RWPE2 (cell line): ENCODE measurements around the gene INSYN2B.

ENCODE experiments used
- ATAC-seq: fragments of 200-7000 bp; cut with Tn5 transposase; 3 replicates; pipeline ENCODE4 v1.9.1; 2021; ENCODE audit warnings: low read depth
- DNase-seq: peaks from one replicate; pipeline ENCODE4 v3.0.0-alpha.2; 2020; ENCODE audit warnings: low spot score
- H3K27ac ChIP-seq: fragments of 450-650 bp; 2 replicates; pipeline ENCODE4 v1.5.1; 2017; ENCODE audit warnings: mild to moderate bottlenecking; ENCODE audit not compliant: poor library complexity, severe bottlenecking
- H3K27me3 ChIP-seq: fragments of 250-450 bp; sonication (Bioruptor Pico); 2 replicates; pipeline ENCODE4 v1.5.1; 2021; ENCODE audit warnings: mild to moderate bottlenecking, moderate library complexity; ENCODE audit not compliant: insufficient read depth, poor library complexity, severe bottlenecking
- H3K36me3 ChIP-seq: fragments of 250-450 bp; sonication (Bioruptor Pico); 2 replicates; pipeline ENCODE4 v1.5.1; 2020; ENCODE audit warnings: low read depth, mild to moderate bottlenecking, moderate library complexity
- H3K4me1 ChIP-seq: fragments of 250-450 bp; sonication (Bioruptor Pico); 2 replicates; pipeline ENCODE4 v1.5.1; 2021; ENCODE audit warnings: mild to moderate bottlenecking, moderate library complexity; ENCODE audit not compliant: insufficient read depth, poor library complexity, severe bottlenecking
- H3K4me3 ChIP-seq: fragments of 250-450 bp; sonication (Bioruptor Pico); 2 replicates; pipeline ENCODE4 v1.5.1; 2021; ENCODE audit warnings: mild to moderate bottlenecking, moderate library complexity; ENCODE audit not compliant: severe bottlenecking
- H3K9me3 ChIP-seq: fragments of 250-450 bp; sonication (Bioruptor Pico); 2 replicates; pipeline ENCODE4 v1.5.1; 2021; ENCODE audit warnings: mild to moderate bottlenecking, moderate library complexity; ENCODE audit not compliant: severe bottlenecking
- TF ChIP-seq, protein P1 (sequence below): fragments of 450-650 bp; IDR thresholded peaks from one replicate; pipeline ENCODE4 v1.5.1; 2017; ENCODE audit warnings: mild to moderate bottlenecking, moderate library complexity; ENCODE audit not compliant: poor library complexity, severe bottlenecking

INSYN2B gene

DNA sequence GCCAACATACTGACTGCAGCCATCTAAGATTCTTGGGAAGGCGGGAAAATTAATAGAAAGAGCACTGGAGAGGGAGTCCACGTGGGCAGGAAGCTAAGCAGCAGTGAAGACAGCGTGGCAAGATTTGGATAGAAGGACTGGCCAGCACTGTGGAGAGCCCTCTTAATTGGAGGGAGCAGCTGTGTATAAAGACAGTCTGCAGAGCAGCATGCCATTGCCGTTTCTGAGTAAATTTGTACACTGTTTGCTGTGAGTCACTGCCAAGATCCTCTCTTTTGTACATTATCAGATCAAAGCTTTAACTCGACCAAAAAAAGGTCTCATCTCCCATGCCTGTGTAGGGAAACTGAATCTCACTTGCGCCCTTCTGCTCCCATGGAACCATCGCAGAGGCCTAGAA, 45.3 kb downstream of the INSYN2B start:
- Histone ChIP-seq H3K27ac (no peak overlapping the region), H3K4me3 (no peak overlapping the region), H3K27me3 (no peaks in the 10 kb centered on the region), H3K4me1 (no peaks in the 10 kb centered on the region), H3K9me3 (no peaks in the 10 kb centered on the region), H3K36me3 (no peaks in the 10 kb centered on the region)
- ATAC-seq = peak; percentile 44; the same call in 1 of the 3 replicates
- DNase-seq = no peak
- TF ChIP-seq, protein P1, sequence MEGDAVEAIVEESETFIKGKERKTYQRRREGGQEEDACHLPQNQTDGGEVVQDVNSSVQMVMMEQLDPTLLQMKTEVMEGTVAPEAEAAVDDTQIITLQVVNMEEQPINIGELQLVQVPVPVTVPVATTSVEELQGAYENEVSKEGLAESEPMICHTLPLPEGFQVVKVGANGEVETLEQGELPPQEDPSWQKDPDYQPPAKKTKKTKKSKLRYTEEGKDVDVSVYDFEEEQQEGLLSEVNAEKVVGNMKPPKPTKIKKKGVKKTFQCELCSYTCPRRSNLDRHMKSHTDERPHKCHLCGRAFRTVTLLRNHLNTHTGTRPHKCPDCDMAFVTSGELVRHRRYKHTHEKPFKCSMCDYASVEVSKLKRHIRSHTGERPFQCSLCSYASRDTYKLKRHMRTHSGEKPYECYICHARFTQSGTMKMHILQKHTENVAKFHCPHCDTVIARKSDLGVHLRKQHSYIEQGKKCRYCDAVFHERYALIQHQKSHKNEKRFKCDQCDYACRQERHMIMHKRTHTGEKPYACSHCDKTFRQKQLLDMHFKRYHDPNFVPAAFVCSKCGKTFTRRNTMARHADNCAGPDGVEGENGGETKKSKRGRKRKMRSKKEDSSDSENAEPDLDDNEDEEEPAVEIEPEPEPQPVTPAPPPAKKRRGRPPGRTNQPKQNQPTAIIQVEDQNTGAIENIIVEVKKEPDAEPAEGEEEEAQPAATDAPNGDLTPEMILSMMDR = no peak

DNA sequence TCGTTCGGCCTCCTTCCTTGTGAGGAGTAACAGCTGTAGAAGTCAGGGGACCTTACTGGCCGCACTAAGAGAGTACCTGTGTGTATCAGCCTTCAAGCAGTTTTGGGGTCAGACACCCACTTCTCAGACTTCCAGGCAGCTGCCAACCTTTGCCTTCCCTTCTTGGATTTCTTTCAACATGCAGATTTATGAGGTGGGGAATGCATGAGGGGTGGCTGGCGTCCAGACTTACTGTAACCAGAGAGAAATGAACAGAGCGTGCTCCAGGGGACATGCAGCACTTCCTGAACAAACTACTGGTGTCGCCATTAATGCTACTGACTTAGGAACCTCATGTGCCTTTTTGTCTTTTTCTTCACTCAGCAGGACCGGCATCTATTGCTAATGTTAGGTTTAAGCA, 46.7 kb downstream of the INSYN2B start:
- no peaks in the 10 kb centered on the region for H3K4me1 ChIP-seq

DNA sequence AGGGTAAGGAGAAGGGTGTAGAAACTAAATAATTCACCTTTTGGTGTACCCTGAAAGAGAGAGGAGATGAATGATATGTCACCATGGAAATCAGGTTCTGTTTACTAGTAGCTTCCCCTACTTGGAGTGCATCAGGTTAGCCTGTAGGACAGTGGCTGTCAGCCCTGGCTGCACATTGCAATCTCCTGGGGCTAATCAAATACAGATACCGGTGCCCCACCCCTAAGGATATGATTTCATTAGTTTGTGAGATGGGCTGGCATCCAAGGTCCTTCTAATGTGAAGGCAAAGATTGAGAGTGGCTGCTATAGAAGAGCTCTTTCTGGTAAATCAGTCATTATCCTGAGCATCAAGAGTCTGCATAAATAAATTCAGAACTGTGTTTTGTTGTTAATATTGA, 47.2 kb downstream of the INSYN2B start:
- no peaks in the 10 kb centered on the region for H3K4me1 ChIP-seq
- no peak overlapping the region for H3K27ac ChIP-seq
- no peak overlapping the region for H3K4me3 ChIP-seq
- H3K36me3 ChIP-seq = no peaks in the 10 kb centered on the region
- TF ChIP-seq, protein P1 = no peak
- H3K9me3 ChIP-seq = no peaks in the 10 kb centered on the region
- DNase-seq = no peak
- no peaks in the 10 kb centered on the region for H3K27me3 ChIP-seq
- peak; percentile 24; the same call in 1 of the 3 replicates for ATAC-seq

More for the DNA sequence above, 46.7 kb downstream of the INSYN2B start:
- Histone ChIP-seq H3K27ac (no peak overlapping the region), H3K36me3 (no peaks in the 10 kb centered on the region), H3K9me3 (no peaks in the 10 kb centered on the region), H3K4me3 (no peak overlapping the region), H3K27me3 (no peaks in the 10 kb centered on the region)
- TF ChIP-seq, protein P1 = no peak
- no peak for ATAC-seq
- no peak for DNase-seq

DNA sequence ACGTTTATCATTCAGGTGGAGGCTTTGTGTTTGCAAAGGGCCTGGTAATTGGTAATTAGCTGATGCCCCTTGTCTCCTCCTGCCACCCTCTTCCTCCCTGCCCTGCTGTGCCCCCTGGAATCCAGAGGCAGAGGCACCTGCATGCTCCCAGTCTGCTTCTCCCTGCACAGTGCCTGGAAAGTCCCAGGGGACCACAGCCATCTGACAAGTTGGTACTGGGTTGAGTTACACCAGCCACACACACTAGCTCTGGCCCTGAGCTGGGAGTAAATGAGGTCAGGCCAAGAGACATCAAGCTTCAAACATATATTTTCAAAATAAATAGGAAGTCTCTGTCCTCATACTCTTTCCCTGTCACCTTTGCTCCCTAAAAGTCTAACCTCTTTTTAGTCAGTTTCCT, 56.3 kb downstream of the INSYN2B start:
- H3K9me3 ChIP-seq = no peaks in the 10 kb centered on the region
- H3K27me3 ChIP-seq = no peaks in the 10 kb centered on the region
- no peak overlapping the region for H3K27ac ChIP-seq
- TF ChIP-seq, protein P1 = no peak
- no peak for ATAC-seq
- H3K4me3 ChIP-seq = no peak overlapping the region
- no peak for DNase-seq
- H3K4me1 ChIP-seq = no peaks in the 10 kb centered on the region
- H3K36me3 ChIP-seq = no peaks in the 10 kb centered on the region

DNA sequence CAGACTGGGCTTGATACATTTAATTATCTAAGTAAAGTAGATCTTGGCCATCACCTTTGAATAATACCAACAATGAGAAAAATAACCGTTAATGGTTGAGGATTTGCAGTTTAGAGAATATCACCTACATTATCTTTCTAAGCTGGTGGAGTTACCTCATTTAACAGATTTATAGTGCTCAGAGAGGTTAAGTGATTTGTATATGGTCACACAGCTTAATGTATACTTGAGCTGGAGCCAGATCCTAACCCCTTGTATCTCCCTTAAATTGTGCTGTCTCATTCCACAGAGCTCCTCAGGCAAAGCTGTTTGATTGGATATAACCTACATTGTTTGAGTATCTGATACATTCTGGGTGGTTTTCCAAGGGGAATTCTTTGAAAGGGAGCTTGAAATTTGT, 57.8 kb downstream of the INSYN2B start:
- Histone ChIP-seq H3K27me3 (no peaks in the 10 kb centered on the region), H3K36me3 (no peaks in the 10 kb centered on the region), H3K9me3 (no peaks in the 10 kb centered on the region), H3K4me3 (no peak overlapping the region), H3K27ac (no peak overlapping the region), H3K4me1 (no peaks in the 10 kb centered on the region)
- DNase-seq (no peak), ATAC-seq (no peak)
- TF ChIP-seq, protein P1 = no peak
